GM19438 (cell line): Measurements from ENCODE around the gene CTNNA3.

ENCODE experiments used
- ATAC-seq: cut with Tn5 transposase; IDR thresholded peaks from one replicate; pipeline ENCODE4 v1.9.1; 2021; ENCODE audit warnings: low read depth; ENCODE audit not compliant: unreplicated experiment

CTNNA3 gene

GRCh38 chr10:66838656-66839055 lies 857.3 kb downstream of the CTNNA3 start:
- no peak for ATAC-seq

GRCh38 chr10:66837990-66838389 lies 858.0 kb downstream of the CTNNA3 start:
- no peak for ATAC-seq

- ATAC-seq, result no peak
Observed at GRCh38 chr10:66837335-66837734, 858.7 kb downstream of the CTNNA3 start.

- no peak for ATAC-seq
Observed at GRCh38 chr10:66836771-66837170, 859.2 kb downstream of the CTNNA3 start.

- no peak for ATAC-seq
Observed at GRCh38 chr10:66836057-66836456, 859.9 kb downstream of the CTNNA3 start.

GRCh38 chr10:66835400-66835799 lies 860.6 kb downstream of the CTNNA3 start:
- ATAC-seq, result no peak

- ATAC-seq, result no peak
Observed at GRCh38 chr10:66834802-66835201, 861.2 kb downstream of the CTNNA3 start.

- no peak for ATAC-seq
Observed at GRCh38 chr10:66833861-66834260, 862.1 kb downstream of the CTNNA3 start.

GRCh38 chr10:66832781-66833422 lies 863.1 kb downstream of the CTNNA3 start:
- no peak for ATAC-seq

GRCh38 chr10:66828957-66829356 lies 867.0 kb downstream of the CTNNA3 start:
- no peak for ATAC-seq

- no peak for ATAC-seq
Observed at GRCh38 chr10:66827353-66827752, 868.6 kb downstream of the CTNNA3 start.

- no peak for ATAC-seq
Observed at GRCh38 chr10:66823301-66823700, 872.7 kb downstream of the CTNNA3 start.

- ATAC-seq, result no peak
Observed at GRCh38 chr10:66822801-66823200, 873.2 kb downstream of the CTNNA3 start.

GRCh38 chr10:66819691-66820090 lies 876.3 kb downstream of the CTNNA3 start:
- no peak for ATAC-seq

- ATAC-seq, result no peak
Observed at GRCh38 chr10:66813122-66813521, 882.9 kb downstream of the CTNNA3 start.

- no peak for ATAC-seq
Observed at GRCh38 chr10:66811211-66811610, 884.8 kb downstream of the CTNNA3 start.

GRCh38 chr10:66809402-66809801 lies 886.6 kb downstream of the CTNNA3 start:
- no peak for ATAC-seq

- ATAC-seq, result no peak
Observed at GRCh38 chr10:66805612-66806011, 890.4 kb downstream of the CTNNA3 start.

- no peak for ATAC-seq
Observed at GRCh38 chr10:66804962-66805361, 891.0 kb downstream of the CTNNA3 start.

- ATAC-seq, result no peak
Observed at GRCh38 chr10:66803174-66803573, 892.8 kb downstream of the CTNNA3 start.

GRCh38 chr10:66799474-66799873 lies 896.5 kb downstream of the CTNNA3 start:
- ATAC-seq, result no peak

GRCh38 chr10:66795866-66796265 lies 900.1 kb downstream of the CTNNA3 start:
- no peak for ATAC-seq

GRCh38 chr10:66792441-66792840 lies 903.6 kb downstream of the CTNNA3 start:
- no peak for ATAC-seq
